CD4-positive, alpha-beta T cell treated with Interleukin-4 for 1 hour (primary cell): ENCODE measurements around the gene LRRN4.
"Not testable (repeated sequence)": the region's sequence is repeated elsewhere in the genome, so short reads cannot be mapped to it uniquely, and the experiment has no call there.

Experiments
- DNase-seq, 2 donors: peaks; one replicate each; pipeline ENCODE4 v3.0.0-alpha.2; 2020 to 2022

Gene LRRN4

DNA sequence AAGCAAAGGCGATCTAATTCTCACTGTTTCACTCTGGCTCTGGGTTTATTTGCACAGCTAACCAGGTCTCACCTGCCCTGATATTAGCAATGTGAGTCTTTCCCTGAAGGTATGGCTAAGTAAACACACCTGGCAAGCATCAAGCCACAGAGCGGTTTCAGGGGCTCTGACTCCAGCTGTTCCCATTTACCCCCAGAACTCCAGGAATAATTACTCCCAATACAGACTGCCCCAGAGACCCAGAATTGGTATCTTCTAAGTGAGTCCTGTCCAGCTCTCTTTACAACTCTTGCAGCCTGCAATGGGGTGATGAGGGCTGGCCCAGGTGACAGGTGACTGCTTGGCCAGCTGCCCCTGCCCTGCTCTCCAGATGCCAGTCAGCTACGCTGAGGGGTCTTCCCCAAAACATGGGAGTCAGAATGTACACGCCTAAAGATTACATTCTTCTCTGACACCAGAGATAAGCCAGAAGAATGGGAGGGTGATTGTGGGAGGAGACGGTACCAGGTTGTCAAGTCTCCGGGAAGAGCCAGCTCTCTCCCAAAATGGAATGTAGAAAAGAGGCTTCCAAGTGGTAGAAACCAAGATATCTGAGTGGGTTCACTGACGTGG, 4.9 kb upstream of the LRRN4 start:
- DNase-seq: no peak

DNA sequence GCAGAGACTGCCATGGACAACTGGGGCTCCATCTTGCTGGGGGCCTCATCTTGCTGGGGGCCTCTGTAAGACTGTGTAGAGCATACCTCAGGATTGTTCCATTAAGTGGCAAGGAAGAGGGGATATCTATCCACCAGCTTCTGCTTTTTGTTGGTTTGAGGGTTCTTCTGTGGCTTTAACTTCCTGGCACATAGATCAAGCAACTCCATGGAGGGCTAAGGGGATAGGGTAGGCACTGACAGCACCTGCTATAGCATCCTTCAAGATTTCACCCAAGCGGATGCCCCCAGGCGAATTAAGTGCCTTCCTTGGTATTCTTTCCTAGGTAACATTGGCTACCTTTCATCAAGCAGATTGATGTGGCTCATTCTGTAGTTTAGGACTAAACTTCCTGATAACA, 3.8 kb upstream of the LRRN4 start:
- no peak for DNase-seq

DNA sequence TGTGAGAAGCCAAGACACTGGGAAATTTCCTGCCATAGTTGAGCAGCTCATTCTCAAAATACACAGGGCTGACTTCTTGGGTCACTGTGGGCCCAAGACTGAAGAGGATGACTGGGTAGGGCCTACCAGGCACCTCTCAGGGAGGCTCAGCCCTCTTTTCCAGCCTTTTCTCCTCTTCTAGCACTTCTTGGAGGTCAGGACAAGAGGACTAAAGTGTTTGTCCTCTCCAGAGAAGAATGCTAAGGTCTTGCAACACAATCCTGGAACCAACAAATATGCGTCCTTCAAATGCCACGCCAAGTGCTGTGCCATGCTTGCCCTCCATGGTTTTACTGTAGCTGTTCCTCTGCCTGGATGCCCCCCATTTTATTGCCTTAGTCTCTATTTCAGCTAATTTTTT, 3.3 kb upstream of the LRRN4 start:
- DNase-seq: no peak

DNA sequence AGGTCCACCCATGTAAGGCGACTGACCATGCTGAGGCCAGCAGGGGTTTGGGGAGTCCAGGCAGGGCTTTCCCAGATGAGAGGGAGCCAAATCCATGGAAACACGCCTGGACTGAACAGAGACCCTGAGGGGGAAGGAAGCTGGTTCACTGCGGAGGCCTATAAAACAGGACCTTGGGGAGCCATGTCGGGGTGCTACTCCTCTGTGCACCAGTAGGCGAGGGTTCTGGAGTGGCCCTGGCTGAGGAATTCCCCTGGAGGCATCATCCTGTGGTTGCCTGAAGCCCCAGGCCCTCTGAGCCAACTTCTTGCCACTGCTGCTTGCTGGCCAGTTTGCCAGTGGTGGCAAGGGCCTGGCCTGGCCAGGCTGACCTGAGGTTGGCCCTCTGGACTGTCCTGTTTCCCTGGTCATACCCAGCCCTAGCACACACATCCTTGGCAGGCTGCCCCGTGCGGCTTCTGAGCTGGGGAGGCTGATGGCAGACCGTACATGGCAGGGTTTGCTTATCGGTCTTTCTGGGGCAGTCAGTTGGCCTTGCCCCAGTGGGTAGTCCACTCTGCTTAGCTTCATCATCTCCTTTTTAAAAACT, 2.2 kb upstream of the LRRN4 start:
- no peak for DNase-seq

DNA sequence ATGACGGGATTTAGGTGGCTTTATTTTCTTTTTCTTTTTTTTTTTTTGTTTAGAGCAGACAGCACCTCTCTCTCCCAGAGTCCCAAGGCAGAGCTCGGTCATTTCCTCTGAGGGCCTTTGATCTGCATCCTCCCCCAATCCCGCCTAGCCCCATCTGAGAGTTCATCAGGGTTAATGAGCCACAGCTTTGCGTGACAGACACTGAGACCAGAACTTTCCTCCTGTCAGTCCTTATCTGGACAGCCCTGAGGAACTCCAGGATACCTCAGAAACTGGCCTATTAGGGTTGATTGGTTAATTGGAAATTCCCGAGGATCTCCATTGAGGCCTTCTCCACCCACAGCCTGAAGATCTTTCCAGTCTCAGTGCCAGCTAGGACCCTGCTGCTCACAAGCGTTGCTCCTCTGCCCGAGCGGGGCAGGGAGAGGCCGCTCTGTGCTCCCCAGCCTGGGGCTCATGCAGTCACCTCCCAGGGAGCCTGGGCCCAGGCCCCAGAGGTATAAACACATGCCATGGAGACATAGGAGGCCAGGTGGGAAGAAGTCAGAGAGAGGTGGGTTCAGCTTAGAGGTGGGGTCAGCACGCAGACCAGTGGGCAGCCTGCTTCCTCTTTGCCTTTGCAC, 1.4 kb upstream of the LRRN4 start:
- no peak for DNase-seq

DNA sequence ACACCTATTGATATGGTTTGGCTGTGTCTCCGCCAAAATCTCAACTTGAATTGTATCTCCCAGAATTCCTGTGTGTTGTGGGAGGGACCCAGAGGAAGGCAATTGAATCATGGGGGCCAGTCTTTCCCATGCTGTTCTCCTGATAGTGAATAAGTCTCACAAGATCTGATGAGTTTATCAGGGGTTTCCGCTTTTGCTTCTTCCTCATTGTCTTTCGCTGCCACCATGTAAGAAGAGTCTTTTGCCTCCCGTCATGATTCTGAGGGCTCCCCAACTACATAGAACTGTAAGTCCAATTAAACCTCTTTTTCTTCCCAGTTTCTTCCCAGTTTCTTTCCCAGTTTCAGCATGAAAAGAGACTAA, 810 bp upstream of the LRRN4 start:
- DNase-seq: not testable (repeated sequence)

DNA sequence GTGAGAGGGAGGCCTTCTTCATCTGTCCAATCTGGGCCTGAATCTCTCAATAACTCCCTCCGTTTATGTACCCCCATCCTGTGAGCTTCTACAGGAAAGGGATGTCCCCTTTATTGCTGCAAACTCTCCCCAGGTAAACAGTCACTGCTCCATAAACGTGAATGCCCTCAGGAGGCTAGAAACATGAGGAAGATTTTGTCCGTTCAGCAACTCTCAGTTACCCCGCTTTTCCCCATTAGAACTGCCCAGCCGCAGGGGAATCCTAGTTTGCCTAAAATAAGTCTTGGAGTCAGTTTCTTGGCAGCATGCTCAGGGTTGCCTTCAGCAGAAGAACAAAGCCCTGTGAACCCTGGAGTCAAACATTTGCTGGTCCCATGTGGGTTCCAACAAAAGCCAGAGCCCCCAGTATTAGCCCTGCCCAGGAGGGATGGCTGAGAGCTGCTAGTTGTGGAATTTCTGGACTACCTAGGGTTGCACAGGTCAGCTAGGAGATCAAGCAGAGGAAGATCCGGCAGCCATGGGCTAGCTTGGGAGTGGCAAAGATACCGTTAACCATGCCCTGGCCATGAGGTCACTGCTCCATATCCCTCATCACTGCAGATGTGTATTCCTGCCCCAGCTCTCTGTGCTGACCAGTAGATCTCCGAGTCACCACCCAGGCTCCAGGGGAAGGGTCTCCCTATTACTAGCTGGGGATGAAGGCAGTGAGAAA, 640 bp downstream of the LRRN4 start:
- no peak for DNase-seq

DNA sequence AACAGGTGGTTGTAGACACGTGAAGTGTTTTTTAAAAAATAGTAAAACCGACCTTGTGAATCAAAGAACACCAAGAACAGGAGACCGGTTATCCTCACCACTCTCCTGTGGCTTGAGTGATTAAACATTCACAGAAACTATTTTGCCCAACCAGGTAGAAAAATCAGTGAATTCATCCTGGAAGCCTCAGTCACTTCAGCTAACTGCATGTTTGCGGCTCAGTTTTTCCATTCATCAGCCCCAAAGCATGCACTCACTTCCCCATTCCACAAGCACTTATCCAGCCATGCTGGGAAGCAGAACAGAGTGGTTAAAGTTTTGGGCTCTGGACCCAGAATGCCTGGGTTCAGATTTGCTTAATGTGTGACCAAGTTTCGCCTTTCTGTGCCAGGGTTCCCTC, 2.4 kb downstream of the LRRN4 start:
- no peak for DNase-seq

DNA sequence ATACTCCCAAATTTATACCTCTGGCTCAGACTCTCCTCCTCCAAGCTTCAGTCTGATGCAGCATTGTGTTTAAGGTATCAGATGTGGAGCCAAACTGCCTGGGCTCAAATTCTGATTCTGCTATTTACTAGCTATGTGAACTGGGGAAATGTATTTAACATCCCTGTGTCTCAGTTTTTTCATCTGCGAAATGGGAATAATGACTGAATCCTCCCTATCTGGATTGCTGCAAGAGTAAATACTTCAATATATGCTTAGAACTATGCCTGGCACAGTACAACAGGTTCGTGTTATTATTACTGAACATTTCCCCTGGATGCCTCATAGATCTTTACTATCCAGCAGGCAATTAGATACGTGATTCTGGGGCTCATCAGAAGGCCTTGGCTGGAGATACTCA, 5.5 kb downstream of the LRRN4 start:
- no peak for DNase-seq

DNA sequence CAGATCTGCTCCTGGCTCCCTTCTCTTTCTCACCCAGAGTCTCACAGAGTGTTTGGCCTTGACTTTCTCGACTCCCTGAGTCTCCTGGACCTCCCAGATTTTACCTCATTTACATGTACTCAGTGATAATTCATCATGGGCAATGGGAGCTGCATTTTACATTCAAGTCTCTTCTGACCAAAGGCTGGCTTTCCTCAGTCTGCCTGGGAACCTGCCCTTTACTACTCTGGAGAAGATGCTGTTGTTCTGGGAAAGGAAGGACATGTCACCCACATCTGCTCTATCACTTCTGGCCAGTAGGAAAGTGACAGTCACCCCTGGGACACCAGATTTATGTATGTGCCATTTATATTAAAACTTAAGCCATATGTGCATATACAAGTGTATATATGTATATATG, 7.4 kb downstream of the LRRN4 start:
- no peak for DNase-seq

DNA sequence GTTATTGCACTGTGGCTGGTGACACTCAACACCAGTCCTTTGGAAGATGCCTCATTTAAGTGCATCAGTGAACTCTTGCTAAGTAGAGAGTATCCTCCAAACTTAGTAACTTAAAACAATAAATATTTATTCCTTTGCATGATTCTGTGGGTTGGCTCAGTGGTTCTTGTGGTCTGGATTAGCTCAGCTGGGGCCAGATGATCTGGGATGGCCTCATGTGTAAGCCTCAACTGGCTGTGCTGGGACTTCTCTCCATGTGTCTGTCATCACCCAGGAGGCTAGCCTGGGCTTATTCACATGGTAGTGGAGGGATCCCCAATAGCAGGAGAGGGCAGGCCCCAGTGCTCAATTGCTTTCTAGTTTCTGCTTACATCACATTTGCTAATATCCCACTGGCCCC, 8.3 kb downstream of the LRRN4 start:
- DNase-seq: no peak

DNA sequence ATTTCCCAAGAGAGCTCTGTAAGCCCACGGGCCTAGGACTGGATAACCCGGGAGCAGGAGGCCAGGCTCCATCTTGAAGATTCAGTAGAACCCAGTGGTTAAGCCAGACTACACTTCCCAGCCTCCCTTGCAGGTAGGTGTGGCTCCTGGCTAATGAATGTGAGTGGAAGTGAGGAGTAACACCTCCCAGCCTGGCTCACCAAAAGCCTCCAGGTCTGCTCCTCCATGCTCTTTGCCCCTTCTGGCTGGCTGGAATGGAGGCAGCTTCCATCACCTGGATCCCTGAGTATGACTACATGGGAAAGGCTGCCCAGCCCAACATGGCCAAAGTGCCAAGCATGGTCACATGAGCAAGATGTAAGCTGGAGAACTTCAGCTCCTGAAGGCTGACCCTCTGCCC, 9.7 kb downstream of the LRRN4 start:
- DNase-seq: no peak

DNA sequence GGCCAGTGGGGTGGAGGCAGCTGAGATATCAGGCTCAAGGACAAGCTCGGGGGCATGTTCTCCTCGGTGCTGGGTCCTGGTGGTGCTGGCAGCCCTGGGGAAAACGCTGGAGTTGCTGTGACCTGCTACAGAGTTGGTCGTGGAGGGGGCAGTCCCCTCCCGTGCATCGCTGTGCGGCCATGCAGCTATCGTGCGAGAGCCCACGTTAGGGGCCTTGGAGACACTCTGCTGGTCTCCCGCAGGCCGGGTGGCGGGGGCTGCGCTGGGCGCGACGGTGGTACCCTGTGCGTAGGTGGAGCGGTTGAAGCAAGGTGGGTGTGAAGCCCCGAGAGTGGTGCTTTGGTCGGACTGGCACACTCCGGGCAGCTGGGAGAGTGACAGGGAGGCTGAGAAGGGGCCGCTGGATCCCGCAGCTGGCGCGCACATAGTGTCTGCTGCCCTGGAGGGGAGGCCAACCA, 12.0 kb downstream of the LRRN4 start:
- no peak for DNase-seq

DNA sequence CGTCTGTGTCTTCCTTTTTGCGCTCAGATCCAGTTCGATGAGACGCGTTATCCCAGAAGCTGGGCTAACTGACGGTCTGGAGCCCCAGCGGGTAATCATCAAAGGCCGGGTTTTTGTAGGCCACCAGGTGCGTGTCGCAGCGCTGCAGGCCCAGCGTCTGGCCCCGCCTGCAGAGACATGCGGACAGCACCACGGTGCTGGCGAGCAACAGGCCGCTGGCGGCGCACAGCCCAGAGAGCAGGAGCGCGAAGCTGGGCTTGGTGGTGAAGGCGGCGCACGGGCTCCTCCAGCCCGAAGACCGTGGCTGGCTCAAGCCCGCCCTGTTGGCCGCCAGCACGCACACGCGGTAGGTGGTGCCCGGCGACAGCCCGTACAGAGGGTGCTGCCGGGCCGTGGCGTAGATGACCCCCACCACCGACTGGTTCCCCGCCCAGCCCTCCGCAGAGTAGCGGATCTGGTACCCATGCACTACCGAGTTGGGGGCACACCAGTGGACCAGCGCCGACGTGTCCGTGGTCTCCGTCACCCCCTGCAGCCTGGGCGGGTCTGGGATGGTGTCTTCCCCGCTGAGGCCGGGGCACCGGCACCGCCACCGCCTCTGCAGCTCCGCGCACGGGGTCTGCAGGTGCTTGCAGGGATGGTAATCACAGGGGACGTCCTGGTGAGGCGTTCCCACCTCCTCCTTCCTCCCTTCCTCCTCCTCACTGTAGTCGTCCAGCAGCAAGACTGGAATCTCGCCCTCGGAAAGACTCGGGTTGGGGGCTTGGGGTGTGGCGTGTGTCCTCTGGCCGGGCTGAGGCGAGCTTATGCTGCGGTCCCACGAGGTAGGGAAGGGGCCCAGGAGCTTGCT, 12.7 kb downstream of the LRRN4 start:
- DNase-seq: no peak

DNA sequence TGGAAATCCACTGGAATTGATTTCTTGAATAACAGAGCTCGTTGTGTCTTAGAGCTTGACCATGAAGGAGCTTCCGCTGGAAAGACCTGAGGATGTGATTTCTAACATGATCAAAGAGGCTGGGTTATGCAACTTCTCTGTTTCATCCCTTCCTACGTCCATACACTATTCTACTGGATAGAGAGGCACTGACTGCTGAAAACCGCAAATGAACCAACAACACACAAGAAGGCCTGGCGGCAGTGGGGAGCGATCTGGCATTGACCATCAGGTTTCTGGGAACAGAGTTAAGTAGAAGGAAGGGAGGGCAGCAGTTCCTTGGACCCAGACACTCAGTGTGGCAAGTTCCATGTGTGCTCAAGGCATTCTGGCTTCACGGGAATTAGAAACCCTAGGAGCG, 13.3 kb downstream of the LRRN4 start:
- no peak for DNase-seq

DNA sequence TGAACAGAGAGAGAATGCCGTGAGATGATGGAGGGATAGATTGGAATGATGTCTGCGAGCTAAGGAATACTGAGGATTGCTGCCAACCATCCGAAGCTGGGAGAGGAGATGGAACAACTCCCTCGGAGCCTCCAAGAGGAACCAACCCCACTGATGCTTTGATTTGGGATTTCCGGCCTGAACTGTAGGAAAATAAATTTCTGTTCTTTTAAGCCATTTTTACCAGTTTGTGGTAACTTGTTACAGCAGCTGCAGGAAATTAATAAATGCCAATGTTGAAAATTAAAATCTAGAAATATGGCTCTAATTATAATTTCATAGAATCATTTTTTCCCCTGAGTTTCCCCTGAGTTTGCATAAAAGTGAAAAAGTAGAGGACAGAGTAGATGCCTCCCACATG, 14.1 kb downstream of the LRRN4 start:
- DNase-seq: no peak

DNA sequence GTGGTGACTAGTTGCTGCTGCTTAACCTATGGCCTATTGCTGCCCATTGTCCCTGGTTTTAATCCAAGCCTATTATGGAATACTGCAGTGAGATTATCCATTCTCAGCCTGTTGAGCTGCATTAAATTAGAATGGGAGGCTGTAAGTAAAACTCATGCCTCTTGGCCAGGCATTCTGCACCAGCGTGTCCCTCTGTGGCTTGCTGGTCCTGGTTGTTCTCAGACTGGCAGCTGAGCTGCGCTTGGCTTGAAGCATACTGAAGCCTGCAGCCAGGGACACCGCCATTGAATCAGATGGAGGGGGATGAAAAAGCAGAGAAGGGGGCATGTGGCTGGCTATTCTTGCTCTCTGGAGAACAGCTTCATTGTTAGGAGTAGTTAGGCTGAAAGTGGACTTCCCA, 15.6 kb downstream of the LRRN4 start:
- DNase-seq: no peak

DNA sequence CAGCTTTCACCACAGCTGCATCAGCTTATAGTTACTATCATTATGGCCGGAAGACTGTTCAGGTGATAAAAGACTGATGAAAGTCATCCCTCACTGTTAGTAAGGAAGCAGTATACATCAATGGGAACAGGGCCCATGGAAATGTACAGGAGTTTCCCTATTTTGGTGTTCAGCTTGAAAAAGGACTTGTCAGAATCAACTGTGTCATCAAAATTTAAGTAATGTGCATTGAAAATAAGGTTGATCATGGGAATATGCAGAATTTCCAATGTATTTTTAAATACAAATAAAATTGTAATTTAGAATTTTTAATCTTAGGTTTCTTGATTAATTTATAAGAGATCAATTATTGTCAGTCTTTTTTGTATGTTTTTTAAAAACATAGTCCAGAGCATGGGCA, 16.8 kb downstream of the LRRN4 start:
- no peak for DNase-seq

DNA sequence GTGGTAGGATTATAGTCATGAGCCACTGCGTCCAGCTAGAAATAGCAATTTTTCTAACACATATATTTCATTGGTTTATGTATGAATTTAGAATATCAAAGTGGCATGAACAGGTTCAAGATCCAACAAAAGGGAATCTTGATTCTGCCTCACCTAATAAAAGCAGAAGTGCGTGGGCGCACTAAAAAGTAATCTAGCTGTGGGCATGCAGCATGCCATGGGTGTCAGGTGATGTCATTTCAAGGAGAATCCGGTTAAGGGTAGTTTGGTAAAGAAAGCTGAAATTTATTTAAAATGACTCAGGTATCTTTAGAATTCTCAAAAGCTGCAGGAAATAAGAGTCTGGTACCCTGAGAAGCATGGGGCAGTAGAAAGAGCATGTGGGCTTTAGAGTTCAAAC, 17.6 kb downstream of the LRRN4 start:
- DNase-seq: no peak

DNA sequence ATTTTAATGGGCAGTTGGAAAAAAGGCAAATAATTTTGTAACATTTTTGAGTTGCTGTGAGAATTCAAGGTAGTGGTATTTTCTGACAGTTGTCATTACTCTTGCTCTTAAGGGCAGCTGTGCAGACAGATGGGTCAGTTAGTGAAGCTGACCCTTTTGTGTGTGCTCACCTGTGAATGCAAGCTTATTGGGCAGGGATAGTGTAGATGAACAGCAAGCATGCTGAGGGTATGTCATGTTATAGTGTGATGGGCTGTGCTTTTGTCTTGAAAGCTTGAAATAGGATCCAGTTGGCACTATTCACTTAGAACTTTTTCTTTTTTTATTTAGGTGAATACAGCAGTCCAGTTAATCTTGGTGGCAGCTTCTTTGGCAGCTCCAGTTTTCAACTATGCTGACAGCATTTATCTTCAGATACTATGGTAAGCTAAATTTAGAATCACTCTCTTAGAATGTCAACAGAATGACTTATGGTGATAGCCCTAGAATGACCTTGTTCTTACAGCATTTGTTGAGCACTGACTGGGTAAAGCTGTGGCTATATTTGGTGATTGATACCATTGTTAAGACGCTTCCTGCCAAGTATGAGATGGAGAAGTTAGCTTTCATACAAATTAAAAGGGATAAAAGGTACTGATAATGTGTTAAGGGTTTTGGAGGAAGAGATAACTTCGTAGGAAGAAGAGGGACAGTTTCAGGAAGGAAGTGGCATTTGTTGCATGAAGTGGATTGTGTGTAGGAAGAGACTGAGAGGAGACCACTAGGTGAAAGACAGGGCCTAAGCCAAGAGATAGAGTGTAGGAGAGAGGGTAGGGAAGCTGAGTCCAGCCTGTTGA, 19.5 kb downstream of the LRRN4 start:
- no peak for DNase-seq

DNA sequence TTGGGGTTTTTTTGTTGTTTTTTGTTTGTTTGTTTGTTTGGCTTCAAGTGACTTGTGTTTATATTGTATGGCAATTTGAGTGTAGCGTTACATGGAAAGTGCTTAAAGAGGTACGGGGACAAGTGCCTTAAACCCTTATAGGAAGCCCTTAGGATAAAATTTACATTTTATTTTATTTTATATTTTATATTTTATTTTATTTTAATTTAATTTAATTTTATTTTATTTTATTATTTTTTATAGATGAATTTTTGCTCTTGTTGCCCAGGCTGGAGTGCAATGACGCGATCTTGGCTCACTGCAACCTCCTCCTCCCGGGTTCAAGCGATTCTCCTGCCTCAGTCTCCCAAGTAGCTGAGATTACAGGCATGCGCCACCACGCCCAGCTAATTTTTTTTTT, 21.0 kb downstream of the LRRN4 start:
- not testable (repeated sequence) for DNase-seq

DNA sequence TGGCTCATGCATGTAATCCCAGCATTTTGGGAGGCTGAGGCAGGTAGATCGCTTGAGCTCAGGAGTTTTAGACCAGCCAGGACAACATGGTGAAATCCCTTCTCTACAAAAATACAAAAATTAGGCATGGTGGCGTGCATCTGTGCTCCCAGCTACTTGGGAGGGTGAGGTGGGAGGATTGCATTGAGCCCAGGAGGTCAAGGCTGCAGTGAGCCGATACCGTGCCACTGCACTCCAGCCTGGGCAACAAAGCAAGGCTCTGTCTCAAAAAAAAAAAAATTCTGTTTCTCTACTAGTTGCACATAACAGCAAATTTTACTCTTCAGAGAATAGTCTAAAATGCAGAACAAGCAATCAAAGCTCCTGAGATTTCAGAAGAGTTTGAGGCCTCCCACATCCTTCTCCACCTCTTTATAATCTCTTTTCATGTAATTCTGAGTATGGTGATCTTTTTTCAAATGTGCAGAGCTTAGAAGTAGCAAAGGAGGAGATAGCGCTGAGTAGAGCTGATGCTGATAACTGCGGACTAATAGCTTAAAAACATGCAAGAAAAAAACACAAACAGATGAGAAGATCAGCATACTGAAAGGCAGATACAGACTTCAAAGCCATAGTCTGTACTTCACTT, 23.3 kb downstream of the LRRN4 start:
- no peak for DNase-seq
